COLO668 (cell line): ENCODE measurements around the gene OR5C1.
"Not testable (repeated sequence)": the region's sequence is repeated elsewhere in the genome, so short reads cannot be mapped to it uniquely, and the experiment has no call there.

ENCODE experiments used
- DNase-seq: peaks from one replicate; lab custom pipeline; 2025; ENCODE audit not compliant: unreplicated experiment; lab: John Stamatoyannopoulos, UW

OR5C1 gene

GRCh38 chr9:122810306-122810946, 21.7 kb downstream of the OR5C1 start:
- DNase-seq, result peak; percentile 79

- DNase-seq, result no peak
Measured at GRCh38 chr9:122812736-122813135, 24.0 kb downstream of the OR5C1 start.

DNA sequence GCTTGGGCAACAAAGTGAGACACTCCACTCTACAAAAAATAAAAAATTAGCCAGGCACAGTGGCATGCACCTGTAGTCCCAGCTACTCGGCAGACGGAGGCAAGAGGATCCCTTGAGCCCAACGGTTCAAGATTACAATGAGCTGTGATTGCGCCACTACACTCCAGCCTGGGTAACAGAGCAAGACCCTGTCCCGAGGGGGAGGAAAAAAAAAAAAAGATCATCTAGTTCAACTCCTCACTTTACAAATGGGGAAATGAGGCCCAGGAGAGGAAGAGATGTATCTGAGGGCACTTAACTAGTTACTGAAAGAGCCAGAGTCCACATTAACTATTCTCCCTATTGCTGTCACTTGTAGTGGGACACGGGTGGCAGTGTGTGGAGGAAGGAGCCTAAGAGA, 25.8 kb downstream of the OR5C1 start:
- DNase-seq, result no peak

DNA sequence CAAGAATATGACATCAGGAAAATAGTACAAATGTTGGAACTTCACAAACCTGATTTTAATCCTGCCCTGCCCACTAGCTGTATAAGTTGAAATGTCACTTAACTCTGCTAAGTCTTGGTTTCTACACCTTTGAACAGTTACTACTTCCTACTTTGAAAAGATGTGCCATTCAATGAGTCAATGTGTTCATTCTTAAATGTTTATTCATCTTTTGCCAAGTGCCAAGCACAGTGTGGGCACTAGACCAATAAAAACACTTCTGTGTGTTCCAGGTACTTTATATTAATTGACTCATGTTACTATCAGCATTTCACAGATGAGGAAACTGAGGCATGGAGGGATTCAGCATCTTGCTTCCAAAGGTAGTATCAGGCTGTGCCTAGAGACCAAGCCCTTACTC, 26.8 kb downstream of the OR5C1 start:
- no peak for DNase-seq

- DNase-seq, result no peak
Measured at GRCh38 chr9:122816163-122816867, 27.6 kb downstream of the OR5C1 start.

DNA sequence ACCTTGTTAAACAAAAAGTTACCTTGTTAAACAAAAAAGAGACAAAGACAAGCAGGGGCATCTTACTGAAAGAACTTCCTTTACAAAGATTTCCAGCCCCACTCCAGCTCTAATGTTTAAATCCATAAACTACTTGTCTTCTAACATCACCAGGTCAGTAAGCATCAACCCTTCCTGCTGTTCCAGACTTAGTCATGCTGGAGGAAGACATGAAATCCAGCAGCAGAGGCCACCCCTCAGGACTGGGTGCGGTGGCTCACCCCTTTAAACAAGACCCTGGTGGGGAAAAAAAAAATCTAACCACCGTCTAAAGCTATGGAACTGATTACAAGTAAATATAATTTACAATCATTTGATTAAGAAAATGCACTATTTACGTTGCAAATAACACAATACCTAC, 30.6 kb downstream of the OR5C1 start:
- DNase-seq, result no peak

- DNase-seq, result no peak
Measured at GRCh38 chr9:122819791-122820489, 31.2 kb downstream of the OR5C1 start.

- no peak for DNase-seq
Measured at GRCh38 chr9:122820490-122820845, 31.7 kb downstream of the OR5C1 start.

DNA sequence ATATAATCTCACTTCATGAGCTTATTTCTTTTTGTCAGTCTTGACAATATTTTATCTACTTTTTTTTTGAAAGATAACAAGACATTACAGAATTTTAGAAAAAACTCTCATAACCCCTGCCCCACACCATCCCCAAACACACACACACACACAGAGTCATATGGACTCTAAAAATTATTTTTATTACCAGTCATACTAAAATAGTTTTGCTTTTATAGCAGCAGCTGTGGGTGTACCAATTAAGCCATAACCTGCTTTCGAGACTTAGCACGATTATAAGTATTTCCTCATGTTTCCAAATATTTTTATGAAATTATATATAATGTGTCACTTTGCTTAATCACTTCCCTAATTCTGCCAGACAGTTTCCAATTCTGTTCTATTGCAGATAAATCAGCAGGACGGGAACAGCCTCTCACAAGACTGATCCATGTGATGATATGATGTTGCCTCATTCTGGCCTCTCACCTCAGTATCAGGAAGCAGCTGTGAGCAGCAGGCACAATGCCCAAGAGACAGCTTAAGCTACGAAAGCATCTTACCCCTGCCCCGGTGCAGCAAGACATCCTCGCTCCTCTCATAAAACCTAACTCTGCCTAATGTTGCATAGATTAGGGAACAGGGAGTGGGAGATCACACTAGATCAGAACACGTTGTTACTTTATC, 32.7 kb downstream of the OR5C1 start:
- DNase-seq, result no peak

- DNase-seq, result no peak
Measured at GRCh38 chr9:122822056-122822455, 33.3 kb downstream of the OR5C1 start.

GRCh38 chr9:122822938-122823337, 34.2 kb downstream of the OR5C1 start:
- DNase-seq, result no peak

GRCh38 chr9:122827761-122828093, 39.0 kb downstream of the OR5C1 start:
- no peak for DNase-seq

GRCh38 chr9:122828965-122829284, 40.2 kb downstream of the OR5C1 start:
- DNase-seq, result not testable (repeated sequence)

GRCh38 chr9:122832194-122832593, 43.5 kb downstream of the OR5C1 start:
- no peak for DNase-seq

- no peak for DNase-seq
Measured at GRCh38 chr9:122835313-122835731, 46.6 kb downstream of the OR5C1 start.

- no peak for DNase-seq
Measured at GRCh38 chr9:122837266-122837850, 48.6 kb downstream of the OR5C1 start.

GRCh38 chr9:122838441-122838840, 49.7 kb downstream of the OR5C1 start:
- not testable (repeated sequence) for DNase-seq
